Kidney (tissue), 14 donors: ENCODE data around the gene COL4A2. TPM values are rescaled to one million over a fixed set of nuclear protein-coding genes. Genes with fewer than 3 reads are reported as not detected.

Source experiments
- DNase-seq, 5 donors: peaks; one replicate each; pipeline ENCODE4 v3.0.0-alpha.2; 2013 to 2020
- FAIRE-seq: peaks from 2 replicates; lab custom pipeline; 2012; peaks lifted over from hg19 to GRCh38; lab: Jason Lieb, UNC
- H3K27ac ChIP-seq, 2 donors: one replicate each; pipeline ENCODE4 v1.7.0; 2013; ENCODE audit warnings: low read depth in 2 of 2, low read length in 2 of 2, inconsistent platforms in 1 of 2
- H3K27me3 ChIP-seq: one replicate; pipeline ENCODE4 v1.7.1; 2013; ENCODE audit warnings: low read length, inconsistent platforms; ENCODE audit not compliant: control insufficient read depth, insufficient read depth
- H3K36me3 ChIP-seq, 3 donors: one replicate each; pipeline versions ENCODE4 v1.7.0 to v1.7.1; 2013; ENCODE audit warnings: low read length in 3 of 3, control low read depth in 1 of 3, inconsistent platforms in 1 of 3; ENCODE audit not compliant: insufficient read depth in 3 of 3, control insufficient read depth in 2 of 3
- H3K4me1 ChIP-seq, 3 donors: one replicate each; pipeline versions ENCODE4 v1.7.0 to v1.7.1; 2013; ENCODE audit warnings: low read length in 3 of 3, inconsistent platforms in 1 of 3, low read depth in 1 of 3; ENCODE audit not compliant: control insufficient read depth in 2 of 3, insufficient read depth in 2 of 3
- H3K4me3 ChIP-seq, 3 donors: one replicate each; pipeline versions ENCODE4 v1.7.0 to v1.8.1; 2013; ENCODE audit warnings: low read length in 3 of 3, control low read depth in 1 of 3, inconsistent platforms in 1 of 3
- H3K9ac ChIP-seq, 3 donors: one replicate each; pipeline versions ENCODE4 v1.7.0 to v1.7.1; 2013; ENCODE audit warnings: low read length in 3 of 3, control low read depth in 1 of 3, inconsistent platforms in 1 of 3
- H3K9me3 ChIP-seq, 3 donors: one replicate each; pipeline versions ENCODE4 v1.7.0 to v1.7.1; 2013; ENCODE audit warnings: low read length in 3 of 3, control low read depth in 1 of 3, inconsistent platforms in 1 of 3; ENCODE audit not compliant: control insufficient read depth in 2 of 3, insufficient read depth in 1 of 3
- intact Hi-C: fragments of 100-400 bp; cut with DNase I; formaldehyde crosslinking; loops from one replicate; pipeline ENCODE4 v1.11.1; 2022
- polyA plus RNA-seq: library from polyadenylated mRNA; stranded (reverse); fragments of 350-450 nt; fragmentation: Illumina TruSeq; extraction: RNeasy Lipid Tissue Mini Kit (QIAGEN cat#74804); gene quantifications from one replicate; pipeline ENCODE4 v1.2.3, GENCODE V29; 2014; ENCODE audit warnings: low read depth, low replicate concordance; ENCODE audit not compliant: insufficient read depth
- total RNA-seq: library from RNA; stranded (reverse); fragmentation: NEBNext Ultra II Directional; extraction: Animal tissue kit (Norgen Biotek cat#: 25700); gene quantifications from one replicate; pipeline ENCODE4 v1.2.1, GENCODE V29; 2021
- TF ChIP-seq, protein P1 (sequence below): IDR thresholded peaks from 3 replicates; pipeline ENCODE4 v1.5.1; 2012; ENCODE audit warnings: mild to moderate bottlenecking, moderate library complexity, borderline replicate concordance; ENCODE audit not compliant: insufficient read depth; ENCODE audit errors: extremely low read depth
- donor health status: control.
- donor health status: control.
- donor health status: control.
- donor health status: control.
- donor health status: control.
- donor health status: DM: yes; HTN: yes; CAD: no.
- donor health status: Normal renal cell carcinoma (clear cell type).

The COL4A2 gene
- total and polyA plus RNA-seq, 2 donors from 2014 or later = 126 to 265 TPM

- Histone ChIP-seq H3K4me3 (no peak overlapping the region), H3K36me3 (no peaks in the 10 kb centered on the region), H3K27ac (peak overlapping the region in 1 of 2 donors; percentile 17), H3K27me3 (no peaks in the 10 kb centered on the region), H3K9me3 (no peaks in the 10 kb centered on the region), H3K4me1 (peaks cover 8 to 23% (median 21%) of the 10 kb centered on the region in 3 donors), H3K9ac (no peak overlapping the region)
- FAIRE-seq (no peak), DNase-seq (no peak)
- TF ChIP-seq, protein P1, sequence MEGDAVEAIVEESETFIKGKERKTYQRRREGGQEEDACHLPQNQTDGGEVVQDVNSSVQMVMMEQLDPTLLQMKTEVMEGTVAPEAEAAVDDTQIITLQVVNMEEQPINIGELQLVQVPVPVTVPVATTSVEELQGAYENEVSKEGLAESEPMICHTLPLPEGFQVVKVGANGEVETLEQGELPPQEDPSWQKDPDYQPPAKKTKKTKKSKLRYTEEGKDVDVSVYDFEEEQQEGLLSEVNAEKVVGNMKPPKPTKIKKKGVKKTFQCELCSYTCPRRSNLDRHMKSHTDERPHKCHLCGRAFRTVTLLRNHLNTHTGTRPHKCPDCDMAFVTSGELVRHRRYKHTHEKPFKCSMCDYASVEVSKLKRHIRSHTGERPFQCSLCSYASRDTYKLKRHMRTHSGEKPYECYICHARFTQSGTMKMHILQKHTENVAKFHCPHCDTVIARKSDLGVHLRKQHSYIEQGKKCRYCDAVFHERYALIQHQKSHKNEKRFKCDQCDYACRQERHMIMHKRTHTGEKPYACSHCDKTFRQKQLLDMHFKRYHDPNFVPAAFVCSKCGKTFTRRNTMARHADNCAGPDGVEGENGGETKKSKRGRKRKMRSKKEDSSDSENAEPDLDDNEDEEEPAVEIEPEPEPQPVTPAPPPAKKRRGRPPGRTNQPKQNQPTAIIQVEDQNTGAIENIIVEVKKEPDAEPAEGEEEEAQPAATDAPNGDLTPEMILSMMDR = no peak
- intact Hi-C loops = no loop called here
These were observed 19.3 kb downstream of the COL4A2 start for GRCh38 chr13:110326263-110326904.

GRCh38 chr13:110327051-110327721 is 20.1 kb downstream of the COL4A2 start:
- Histone ChIP-seq H3K36me3 (no peaks in the 10 kb centered on the region), H3K4me1 (peaks cover 8 to 23% (median 19%) of the 10 kb centered on the region in 3 donors), H3K4me3 (no peak overlapping the region), H3K27ac (no peak overlapping the region), H3K9me3 (no peaks in the 10 kb centered on the region), H3K27me3 (no peaks in the 10 kb centered on the region), H3K9ac (no peak overlapping the region)
- intact Hi-C loops = no loop called here
- FAIRE-seq (no peak), DNase-seq (peak in 4 of 5 donors; percentile 54 to 81 (median 66))
- TF ChIP-seq, protein P1 = no peak

GRCh38 chr13:110328573-110328972 is 21.5 kb downstream of the COL4A2 start:
- no peak for FAIRE-seq
- TF ChIP-seq, protein P1 = no peak
- Histone ChIP-seq H3K9me3 (no peaks in the 10 kb centered on the region), H3K4me3 (no peak overlapping the region), H3K27ac (no peak overlapping the region), H3K36me3 (no peaks in the 10 kb centered on the region), H3K9ac (no peak overlapping the region), H3K27me3 (no peaks in the 10 kb centered on the region), H3K4me1 (peaks cover 8 to 21% (median 18%) of the 10 kb centered on the region in 3 donors)
- DNase-seq = no peak
- intact Hi-C loops = no loop called here
